Measurements from ENCODE around the gene PPHLN1. TPM values are rescaled to one million over a fixed set of nuclear protein-coding genes. Genes with fewer than 3 reads are reported as not detected.

Gene PPHLN1
- total and polyA plus RNA-seq, 2 of the 8 experiments (the other 6 are each of a cell fraction or from before 2014, with no cell fraction given) = 34.3 to 71.6 TPM

- TF ChIP-seq SRF (IDR thresholded peaks at IDR 0.05; ENCODE audit: low read depth, low read length) = no peak
- no peak for TF ChIP-seq SIRT6 (IDR thresholded peaks at IDR 0.05; ENCODE audit: low read length)
- no peak for TF ChIP-seq TCF12 (IDR thresholded peaks at IDR 0.05; ENCODE audit: low read depth, low read length)
- TF ChIP-seq E2F6 (IDR thresholded peaks at IDR 0.05) = no peak
- no peak for TF ChIP-seq JUN (IDR thresholded peaks at IDR 0.05; ENCODE audit: low read depth, low read length)
Measured at GRCh38 chr12:42385326-42385841, 59.4 kb downstream of the PPHLN1 start (continued).

Measured in H1 (cell line).